Measurements from ENCODE around the gene SMIM36.

Gene SMIM36

GRCh38 chr17:55402374-55402773, 108.9 kb downstream of the SMIM36 start:
- no peak overlapping the region for H3K9ac ChIP-seq
- no peak for TF ChIP-seq CTCF (conservative IDR thresholded peaks at IDR 0.05; ENCODE audit: low read depth, low read length)
- H3K79me2 ChIP-seq (ENCODE audit: insufficient read depth, low read depth) = no peaks in the 10 kb centered on the region
- no peak overlapping the region for H3K27ac ChIP-seq
- no peak overlapping the region for H3K4me3 ChIP-seq (IDR thresholded peaks at IDR 0.05; ENCODE audit: insufficient read depth, low read depth, low read length)
- H2AFZ ChIP-seq (ENCODE audit: low read depth) = no peak overlapping the region
- H3K4me2 ChIP-seq = no peak overlapping the region
- no peaks in the 10 kb centered on the region for H3K4me1 ChIP-seq (ENCODE audit: low read depth, poor library complexity, severe bottlenecking)
- H4K20me1 ChIP-seq (ENCODE audit: insufficient read depth) = no peaks in the 10 kb centered on the region
- H3K27me3 ChIP-seq (ENCODE audit: insufficient read depth, low read depth) = no peaks in the 10 kb centered on the region
- 0 out of 2 replicates have a peak, but pooled peaks cover 3% of the 10 kb centered on the region for H3K36me3 ChIP-seq (ENCODE audit: insufficient read depth)
